HepG2 (cell line): ENCODE measurements around the gene IRF5. TPM values are rescaled to one million over a fixed set of nuclear protein-coding genes. Genes with fewer than 3 reads are reported as not detected.

ENCODE experiments used
- ATAC-seq: fragments of 200-7000 bp; cut with Tn5 transposase; 3 replicates; pipeline ENCODE4 v1.9.1; 2020; ENCODE audit warnings: mild to moderate bottlenecking, moderate library complexity
- BruUV-seq: library from RNA; stranded (reverse); fragments of 400-500 nt; replicated peaks from 2 replicates; lab custom pipeline; 2021; lab: Mats Ljungman, UMichigan
- CTCF ChIA-PET: fragments of 300-600 bp; formaldehyde crosslinking; extraction: SDS; loops from one replicate; lab custom pipeline; 2021; ENCODE audit warnings: low total read pairs, inconsistent platforms, low intra/inter-chr PET ratio; lab: Yijun Ruan, JAX
- POLR2A ChIA-PET: fragments of 350-600 bp; sonication (Branson Sonifier 250); formaldehyde crosslinking; loops from one replicate; lab custom pipeline; 2020; ENCODE audit warnings: antibody characterized with exemption, inconsistent platforms; lab: Yijun Ruan, JAX
- DNase-seq: peaks from one replicate; pipeline ENCODE4 v3.0.0-alpha.2; 2015; ENCODE audit warnings: low spot score
- FAIRE-seq: peaks from 3 replicates; lab custom pipeline; 2011; peaks lifted over from hg19 to GRCh38; lab: Jason Lieb, UNC
- H2AFZ ChIP-seq: one replicate; pipeline ENCODE4 v1.6.1; 2011; ENCODE audit warnings: low read length, inconsistent platforms
- H3K27ac ChIP-seq: fragments of 300-600 bp; 3 replicates; pipeline ENCODE4 v1.8.0; 2011; ENCODE audit warnings: mixed run types, mild to moderate bottlenecking, mixed read lengths, low read length, inconsistent platforms; ENCODE audit not compliant: insufficient read depth; ENCODE audit errors: extremely low read length
- H3K27me3 ChIP-seq, 2 experiments: fragments of 200-600 bp in 1 of 2; 2 replicates in 1 of 2; 3 replicates in 1 of 2; pipeline versions ENCODE4 v1.6.0 to v1.8.0; 2011; ENCODE audit warnings: low read length in 2 of 2, mild to moderate bottlenecking in 2 of 2, moderate library complexity in 2 of 2, inconsistent platforms in 1 of 2; ENCODE audit not compliant: insufficient read depth in 2 of 2, control insufficient read depth in 1 of 2
- H3K36me3 ChIP-seq, 2 experiments: fragments of 200-600 bp in 1 of 2; replicated peaks in 1 of 2; 2 replicates in 1 of 2; 3 replicates in 1 of 2; pipeline versions ENCODE4 v1.5.1 to v1.8.0; 2011; ENCODE audit warnings: low read length in 2 of 2, inconsistent platforms in 1 of 2; ENCODE audit not compliant: insufficient read depth in 2 of 2, control insufficient read depth in 1 of 2
- H3K4me1 ChIP-seq: 2 replicates; pipeline ENCODE4 v1.5.1; 2012; ENCODE audit warnings: low read length, inconsistent platforms; ENCODE audit not compliant: insufficient read depth
- H3K4me2 ChIP-seq: 2 replicates; pipeline ENCODE4 v1.6.0; 2011; ENCODE audit warnings: low read depth, low read length, inconsistent platforms
- H3K4me3 ChIP-seq, 3 experiments: fragments of 200-600 bp in 1 of 3; sonication (generic), shearing (Covaris generic) in 1 of 3; replicated peaks in 1 of 3; 2 replicates each; pipeline ENCODE4 v1.5.1; 2011 to 2016; ENCODE audit warnings: low read length in 3 of 3, inconsistent platforms in 2 of 3, low read depth in 2 of 3, mild to moderate bottlenecking in 2 of 3, control low read depth in 1 of 3, mixed read lengths in 1 of 3; ENCODE audit not compliant: insufficient read depth in 1 of 3
- H3K79me2 ChIP-seq: one replicate; pipeline ENCODE4 v1.6.1; 2011; ENCODE audit warnings: low read length, inconsistent platforms; ENCODE audit not compliant: insufficient read depth
- H3K9ac ChIP-seq: 2 replicates; pipeline ENCODE4 v1.6.0; 2011; ENCODE audit warnings: mild to moderate bottlenecking, low read depth, low read length, inconsistent platforms; ENCODE audit not compliant: insufficient read depth
- H3K9me3 ChIP-seq: 2 replicates; pipeline ENCODE4 v1.5.1; 2012; ENCODE audit warnings: mild to moderate bottlenecking, low read length
- H4K20me1 ChIP-seq: 2 replicates; pipeline ENCODE4 v1.6.0; 2011; ENCODE audit warnings: inconsistent platforms, mild to moderate bottlenecking, low read length, moderate library complexity; ENCODE audit not compliant: insufficient read depth
- HDAC1 ChIP-seq: sonication (generic); formaldehyde crosslinking; IDR thresholded peaks from 2 replicates; pipeline ENCODE4 v1.5.1; 2020; ENCODE audit warnings: mild to moderate bottlenecking, missing genetic modification reagents
- MEF2D ChIP-seq: sonication (generic); formaldehyde crosslinking; IDR thresholded peaks from 2 replicates; pipeline ENCODE4 v1.5.1; 2020; ENCODE audit warnings: mild to moderate bottlenecking, missing genetic modification reagents
- MNT ChIP-seq: fragments of 450-650 bp; IDR thresholded peaks from 2 replicates; pipeline ENCODE4 v1.6.1; 2016
- TMF1 ChIP-seq: sonication (generic); formaldehyde crosslinking; IDR thresholded peaks from 2 replicates; pipeline ENCODE4 v1.8.1; 2022; ENCODE audit warnings: low read depth, missing genetic modification reagents
- ZNF251 ChIP-seq: sonication (generic); formaldehyde crosslinking; IDR thresholded peaks from 2 replicates; pipeline ENCODE4 v1.9.0; 2021; ENCODE audit warnings: mild to moderate bottlenecking, missing genetic modification reagents
- WGBS: methylation state at CpG from one replicate; pipeline ENCODE4 v1.1.6; 2017; ENCODE audit warnings: low lambda C conversion rate; 5-methylcytosine and 5-hydroxymethylcytosine counted together
- in situ Hi-C: cut with HindIII; loops from 2 replicates; pipeline ENCODE4 v1.10.0; 2017; ENCODE audit warnings: low pct_unique_long_range_greater_than_20kb; ENCODE audit not compliant: extremely low pct_ligation_motif_present
- intact Hi-C: fragments of 100-400 bp; cut with micrococcal nuclease; formaldehyde crosslinking; loops from one replicate; pipeline ENCODE4 v1.10.0; 2022; ENCODE audit not compliant: unreplicated experiment
- polyA plus RNA-seq, 8 experiments: library from polyadenylated mRNA; depleted of rRNA in 3 of 8; stranded (reverse) in 7 of 8; unstranded in 1 of 8; fragments of >200 nt; fragmentation: Illumina TruSeq in 4 of 8; extraction: Trizol in 4 of 8; gene quantifications; 2 replicates each; pipeline versions ENCODE4 v1.2.1 to v1.2.3, GENCODE V29; 2011 to 2016; ENCODE audit warnings: low read depth in 4 of 8, missing spikeins in 1 of 8, mixed read lengths in 1 of 8; ENCODE audit not compliant: insufficient read depth in 1 of 8
- total RNA-seq, 5 experiments: library from RNA; depleted of rRNA; stranded (reverse); fragments of >200 nt; fragmentation: Illumina TruSeq; extraction: Trizol; gene quantifications; 2 replicates each; pipeline ENCODE4 v1.2.3, GENCODE V29; 2016; ENCODE audit warnings: low read depth in 1 of 5

Gene IRF5
- total and polyA plus RNA-seq, 2 of the 13 experiments (the other 11 are each of a cell fraction or from before 2014, with no cell fraction given), result 2.0 to 2.9 TPM

DNA sequence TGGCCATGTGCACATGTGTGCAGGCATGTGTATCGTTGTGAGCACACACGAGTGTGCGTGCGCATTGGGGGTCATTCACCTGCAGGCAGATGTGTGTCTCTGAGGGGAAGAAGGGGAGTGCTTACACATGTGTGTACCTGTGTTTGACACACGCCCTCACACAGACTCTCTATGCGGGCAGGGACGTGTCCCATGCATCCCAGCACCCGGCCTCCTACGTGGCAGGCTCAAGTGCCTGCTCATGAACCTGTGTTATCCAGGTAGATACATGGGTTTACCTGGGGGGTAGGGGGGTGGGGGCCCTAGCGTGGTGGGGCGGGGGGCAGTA is 45.8 kb upstream of the IRF5 start:
- ChIA-PET POLR2A (no interaction called here), CTCF (no interaction called here)
- no peaks in the 10 kb centered on the region for H3K36me3 ChIP-seq
- peaks cover 1 to 26% of the 10 kb centered on the region in 2 experiments; a peak in 4 of 5 replicates for H3K27me3 ChIP-seq
- no peaks in the 10 kb centered on the region for H3K9me3 ChIP-seq
- no peak for DNase-seq
- no peak overlapping the region for H3K4me2 ChIP-seq
- WGBS, result 46% methylated on average over 11 of the region's 11 CpGs
- no peak overlapping the region for H2AFZ ChIP-seq
- H3K4me1 ChIP-seq, result peaks cover 20% of the 10 kb centered on the region
- H3K9ac ChIP-seq, result no peak overlapping the region
- no peaks in the 10 kb centered on the region for H4K20me1 ChIP-seq
- ATAC-seq, result no peak; the same call in 2 of the 3 replicates
- TF ChIP-seq HDAC1 (CRISPR knock-in tag), result no peak
- TF ChIP-seq MNT, result peak; percentile 74
- no peak for TF ChIP-seq MEF2D
- H3K27ac ChIP-seq, result no peak overlapping the region
- in situ Hi-C loops, result loop anchor here (25.0 kb wide), 1 partner anchor 455 kb away; no protein-coding TSS in a partner anchor
- no TSS peak for BruUV-seq
- H3K4me3 ChIP-seq, result no peak overlapping the region
- intact Hi-C loops, result no loop called here
- no peak for FAIRE-seq
- H3K79me2 ChIP-seq, result no peaks in the 10 kb centered on the region

DNA sequence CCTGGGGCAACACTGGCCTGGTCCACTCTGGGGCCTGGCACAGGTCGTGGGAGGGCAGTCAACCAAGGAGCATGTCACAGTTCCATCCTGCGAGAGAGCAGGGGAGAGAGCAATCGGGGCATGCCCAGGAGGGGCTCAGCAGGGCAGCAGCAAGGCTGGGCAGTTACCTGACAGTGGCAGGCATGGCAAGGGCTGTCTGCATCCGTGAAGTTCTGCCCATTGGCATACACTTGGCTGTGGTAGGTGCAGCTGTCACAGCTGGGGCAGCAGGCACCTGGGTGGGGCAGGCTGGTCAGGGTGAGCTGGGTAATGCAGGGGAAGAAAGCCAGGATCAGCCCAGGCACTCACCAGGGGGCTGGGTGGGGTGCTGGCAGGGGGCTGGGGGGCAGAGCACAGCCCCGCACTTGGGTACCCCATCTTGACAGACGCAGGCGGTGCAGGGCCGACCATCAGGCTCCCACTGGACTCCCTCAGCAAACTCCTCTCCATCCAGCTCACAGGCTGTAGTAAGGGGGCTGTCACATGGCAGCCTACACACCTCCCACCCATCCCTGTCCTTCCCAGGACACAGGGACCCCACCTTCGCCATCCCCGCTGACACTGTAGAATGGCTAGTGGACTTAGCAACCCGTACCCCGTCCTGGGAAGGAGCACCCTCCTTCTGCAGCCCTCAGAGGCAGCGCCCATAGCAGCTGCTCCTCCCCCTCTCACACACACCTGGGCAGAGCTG is 45.0 kb upstream of the IRF5 start:
- no peak overlapping the region for H3K27ac ChIP-seq
- POLR2A ChIA-PET, result no interaction called here
- DNase-seq (no peak), FAIRE-seq (no peak), ATAC-seq (peak; percentile 20)
- H4K20me1 ChIP-seq, result no peaks in the 10 kb centered on the region
- in situ Hi-C loops (loop anchor here (25.0 kb wide), 1 partner anchor 455 kb away; no protein-coding TSS in a partner anchor), intact Hi-C loops (no loop called here)
- TF ChIP-seq ZNF251 (CRISPR knock-in tag) (no peak), TMF1 (no peak)
- no peaks in the 10 kb centered on the region for H3K9me3 ChIP-seq
- WGBS, result 0% methylated on average over 2 of the region's 13 CpGs
- no peaks in the 10 kb centered on the region for H3K79me2 ChIP-seq
- CTCF ChIA-PET, result no interaction called here
- H3K9ac ChIP-seq, result no peak overlapping the region
- peaks cover 1 to 26% of the 10 kb centered on the region in 2 experiments; a peak in 4 of 5 replicates for H3K27me3 ChIP-seq
- no peaks in the 10 kb centered on the region for H3K36me3 ChIP-seq
- H3K4me1 ChIP-seq, result peaks cover 12% of the 10 kb centered on the region
- H3K4me3 ChIP-seq, result no peak overlapping the region
- no peak overlapping the region for H2AFZ ChIP-seq
- no peak overlapping the region for H3K4me2 ChIP-seq
- BruUV-seq, result no TSS peak
